Transverse colon (tissue), 4 donors: Measurements from ENCODE around the gene LHFPL6.
A peak's percentile ranks its signal among the peaks of the same experiment; 100 is the strongest.

Experiments
- POLR2AphosphoS5 ChIP-seq, 3 donors: sonication (generic); formaldehyde crosslinking; IDR thresholded peaks; one replicate each; pipeline ENCODE4 v1.6.1; 2016; ENCODE audit warnings: antibody characterized with exemption in 3 of 3
- TF ChIP-seq, protein P1 (sequence below), 5 experiments: fragments of 200-600 bp in 3 of 5; fragments of 450-650 bp in 2 of 5; sonication (generic) in 3 of 5; IDR thresholded peaks; 1 replicate in 2 of 5; 2 replicates in 3 of 5; pipeline ENCODE4 v1.5.1; 2016 to 2017; ENCODE audit warnings: antibody characterized with exemption in 5 of 5, inconsistent platforms in 3 of 5, mild to moderate bottlenecking in 2 of 5, moderate library complexity in 1 of 5

DNA sequence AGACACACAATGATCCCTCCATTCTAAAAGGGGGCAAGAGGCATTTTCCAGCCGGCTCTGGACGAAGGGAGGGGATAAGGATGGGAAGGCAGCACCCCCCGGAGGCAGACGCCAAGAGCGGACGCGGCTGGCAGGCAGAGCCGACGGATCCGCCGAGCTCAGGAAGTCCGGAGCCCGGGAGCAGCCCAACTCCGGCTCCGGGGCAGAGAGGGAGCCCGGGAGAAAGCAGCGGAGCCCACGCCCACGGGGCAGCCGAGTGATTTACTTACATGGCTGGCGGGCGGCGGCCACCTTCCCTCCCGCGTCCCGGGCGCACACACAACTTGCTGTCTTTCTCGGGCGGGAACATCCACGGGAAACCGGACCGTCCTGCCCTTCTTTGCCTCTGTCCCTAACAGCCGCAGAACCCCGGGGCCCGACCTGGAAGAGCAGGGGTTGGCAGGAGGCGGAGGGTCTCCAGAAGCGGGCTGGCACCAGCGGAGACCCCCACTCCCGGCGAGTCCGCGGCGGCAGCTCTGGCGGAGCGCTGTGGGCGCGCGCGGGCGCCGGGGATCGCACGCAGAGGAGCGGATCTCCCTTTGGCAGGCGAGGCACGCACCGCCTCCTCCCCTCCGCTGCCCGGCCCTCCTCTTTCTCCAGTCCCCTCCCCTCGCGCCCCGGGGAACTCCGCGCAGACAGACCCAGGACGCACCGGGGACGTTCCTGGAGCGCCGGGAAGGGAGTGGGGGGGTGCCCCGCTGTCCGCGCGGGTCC lies at the start of gene LHFPL6:
- TF ChIP-seq, protein P1, sequence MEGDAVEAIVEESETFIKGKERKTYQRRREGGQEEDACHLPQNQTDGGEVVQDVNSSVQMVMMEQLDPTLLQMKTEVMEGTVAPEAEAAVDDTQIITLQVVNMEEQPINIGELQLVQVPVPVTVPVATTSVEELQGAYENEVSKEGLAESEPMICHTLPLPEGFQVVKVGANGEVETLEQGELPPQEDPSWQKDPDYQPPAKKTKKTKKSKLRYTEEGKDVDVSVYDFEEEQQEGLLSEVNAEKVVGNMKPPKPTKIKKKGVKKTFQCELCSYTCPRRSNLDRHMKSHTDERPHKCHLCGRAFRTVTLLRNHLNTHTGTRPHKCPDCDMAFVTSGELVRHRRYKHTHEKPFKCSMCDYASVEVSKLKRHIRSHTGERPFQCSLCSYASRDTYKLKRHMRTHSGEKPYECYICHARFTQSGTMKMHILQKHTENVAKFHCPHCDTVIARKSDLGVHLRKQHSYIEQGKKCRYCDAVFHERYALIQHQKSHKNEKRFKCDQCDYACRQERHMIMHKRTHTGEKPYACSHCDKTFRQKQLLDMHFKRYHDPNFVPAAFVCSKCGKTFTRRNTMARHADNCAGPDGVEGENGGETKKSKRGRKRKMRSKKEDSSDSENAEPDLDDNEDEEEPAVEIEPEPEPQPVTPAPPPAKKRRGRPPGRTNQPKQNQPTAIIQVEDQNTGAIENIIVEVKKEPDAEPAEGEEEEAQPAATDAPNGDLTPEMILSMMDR (IDR thresholded peaks at IDR 0.05): peak in 1 of 5 experiments; percentile 10
- TF ChIP-seq POLR2AphosphoS5 (IDR thresholded peaks at IDR 0.05): peak in 2 of 3 donors; percentile 32 to 64
